Left ventricle myocardium inferior (tissue), 1 donor: Measurements from ENCODE around the gene NLGN1. TPM values are rescaled to one million over a fixed set of nuclear protein-coding genes. Genes with fewer than 3 reads are reported as not detected.
A peak's percentile ranks its signal among the peaks of the same experiment; 100 is the strongest.

ENCODE experiments used
- DNase-seq: peaks from one replicate; pipeline ENCODE4 v3.0.0-alpha.2; 2020
- H3K27ac ChIP-seq: fragments of 200-600 bp; replicated peaks from 2 replicates; pipeline ENCODE4 v1.8.0; 2021
- H3K27me3 ChIP-seq: fragments of 200-600 bp; 2 replicates; pipeline ENCODE4 v1.8.0; 2021; ENCODE audit warnings: low read depth
- H3K36me3 ChIP-seq: fragments of 200-600 bp; 2 replicates; pipeline ENCODE4 v1.8.0; 2021
- H3K4me1 ChIP-seq: fragments of 200-600 bp; 2 replicates; pipeline ENCODE4 v1.8.0; 2021
- H3K4me3 ChIP-seq: fragments of 200-600 bp; 2 replicates; pipeline ENCODE4 v1.8.0; 2021; ENCODE audit warnings: mild to moderate bottlenecking, moderate library complexity
- H3K9me3 ChIP-seq: fragments of 200-600 bp; replicated peaks from 2 replicates; pipeline ENCODE4 v1.8.0; 2021
- CTCF ChIP-seq: fragments of 200-600 bp; IDR thresholded peaks from 2 replicates; pipeline ENCODE4 v1.8.0; 2021; ENCODE audit warnings: antibody characterized with exemption, mild to moderate bottlenecking, borderline replicate concordance
- intact Hi-C: fragments of 100-400 bp; cut with micrococcal nuclease; formaldehyde crosslinking; loops from one replicate; pipeline ENCODE4 v1.11.0; 2022
- total RNA-seq: library from RNA; stranded (reverse); fragmentation: NEBNext Ultra II Directional; extraction: Animal tissue kit (Norgen Biotek cat#: 25700); gene quantifications from one replicate; pipeline ENCODE4 v1.2.1, GENCODE V29; 2021
- donor health status: DM: no; HTN: yes; CAD: no; lungs with severe emphysema.

The NLGN1 gene
- total RNA-seq, 1 donor from 2014 or later: 13.7 TPM

- intact Hi-C loops: no loop called here
- no peak for DNase-seq
- Histone ChIP-seq H3K36me3 (no peaks in the 10 kb centered on the region), H3K4me1 (no peaks in the 10 kb centered on the region), H3K27me3 (no peaks in the 10 kb centered on the region), H3K4me3 (no peak overlapping the region), H3K9me3 (no peaks in the 10 kb centered on the region), H3K27ac (no peak overlapping the region)
- TF ChIP-seq CTCF: no peak
Observed at GRCh38 chr3:173730391-173730790, 332.8 kb downstream of the NLGN1 start.

- DNase-seq: no peak
- no peaks in the 10 kb centered on the region for H3K4me1 ChIP-seq
- intact Hi-C loops: no loop called here
- H3K9me3 ChIP-seq: no peaks in the 10 kb centered on the region
- TF ChIP-seq CTCF: no peak
- H3K27me3 ChIP-seq: no peaks in the 10 kb centered on the region
- no peaks in the 10 kb centered on the region for H3K36me3 ChIP-seq
- no peak overlapping the region for H3K27ac ChIP-seq
- H3K4me3 ChIP-seq: no peak overlapping the region
Observed at GRCh38 chr3:173732237-173732636, 334.7 kb downstream of the NLGN1 start.

- H3K4me3 ChIP-seq: no peak overlapping the region
- no peaks in the 10 kb centered on the region for H3K27me3 ChIP-seq
- H3K4me1 ChIP-seq: no peaks in the 10 kb centered on the region
- no peaks in the 10 kb centered on the region for H3K36me3 ChIP-seq
- DNase-seq: no peak
- no peaks in the 10 kb centered on the region for H3K9me3 ChIP-seq
- intact Hi-C loops: no loop called here
- no peak overlapping the region for H3K27ac ChIP-seq
- peak; percentile 54 for TF ChIP-seq CTCF
Observed at GRCh38 chr3:173733029-173733652, 335.6 kb downstream of the NLGN1 start.

GRCh38 chr3:173734473-173734872, 336.9 kb downstream of the NLGN1 start:
- intact Hi-C loops: no loop called here
- Histone ChIP-seq H3K27ac (no peak overlapping the region), H3K27me3 (no peaks in the 10 kb centered on the region), H3K4me3 (no peak overlapping the region), H3K36me3 (no peaks in the 10 kb centered on the region), H3K9me3 (no peaks in the 10 kb centered on the region), H3K4me1 (no peaks in the 10 kb centered on the region)
- no peak for DNase-seq
- no peak for TF ChIP-seq CTCF

GRCh38 chr3:173734895-173735294, 337.4 kb downstream of the NLGN1 start:
- no peaks in the 10 kb centered on the region for H3K36me3 ChIP-seq
- H3K27me3 ChIP-seq: no peaks in the 10 kb centered on the region
- TF ChIP-seq CTCF: no peak
- H3K4me3 ChIP-seq: no peak overlapping the region
- no peaks in the 10 kb centered on the region for H3K9me3 ChIP-seq
- H3K4me1 ChIP-seq: no peaks in the 10 kb centered on the region
- no peak for DNase-seq
- no peak overlapping the region for H3K27ac ChIP-seq
- intact Hi-C loops: no loop called here

- Histone ChIP-seq H3K4me3 (no peak overlapping the region), H3K9me3 (no peaks in the 10 kb centered on the region), H3K27me3 (no peaks in the 10 kb centered on the region), H3K4me1 (no peaks in the 10 kb centered on the region), H3K27ac (no peak overlapping the region), H3K36me3 (no peaks in the 10 kb centered on the region)
- intact Hi-C loops: no loop called here
- no peak for DNase-seq
- TF ChIP-seq CTCF: no peak
Observed at GRCh38 chr3:173735841-173736240, 338.3 kb downstream of the NLGN1 start.
